K562 (cell line): ENCODE data around the gene YAF2. TPM values are rescaled to one million over a fixed set of nuclear protein-coding genes. Genes with fewer than 3 reads are reported as not detected.

Experiments
- CBX5 ChIP-seq: IDR thresholded peaks from 2 replicates; pipeline ENCODE4 v1.6.1; 2014; ENCODE audit warnings: low read depth, borderline replicate concordance
- DLX4 ChIP-seq: fragments of 250-450 bp; sonication (Bioruptor Pico); IDR thresholded peaks from 2 replicates; pipeline ENCODE4 v1.6.1; 2021; ENCODE audit warnings: mild to moderate bottlenecking
- ELF1 ChIP-seq: fragments of 200-800 bp; sonication (Bioruptor generic); IDR thresholded peaks from 2 replicates; pipeline ENCODE4 v1.6.1; 2016; ENCODE audit warnings: missing genetic modification characterization, missing compliant biosample characterization
- FOXK1 ChIP-seq: sonication (generic); formaldehyde crosslinking; IDR thresholded peaks from 2 replicates; pipeline ENCODE4 v1.8.0; 2022; ENCODE audit warnings: missing genetic modification reagents, mild to moderate bottlenecking, borderline replicate concordance
- FOXP1 ChIP-seq: sonication (generic); formaldehyde crosslinking; IDR thresholded peaks from 2 replicates; pipeline ENCODE4 v1.8.0; 2022; ENCODE audit warnings: mild to moderate bottlenecking, missing genetic modification reagents
- MLX ChIP-seq, 2 experiments: fragments of 450-650 bp in 1 of 2; sonication (generic) in 1 of 2; formaldehyde crosslinking; conservative IDR thresholded peaks; 2 replicates each; pipeline versions ENCODE4 v1.4.0 to v1.8.1; 2020 to 2022; ENCODE audit warnings: mild to moderate bottlenecking in 1 of 2, missing genetic modification reagents in 1 of 2
- NFYB ChIP-seq: IDR thresholded peaks from 2 replicates; pipeline ENCODE4 v1.6.1; 2011; ENCODE audit warnings: mild to moderate bottlenecking, moderate library complexity; ENCODE audit not compliant: insufficient read length; ENCODE audit errors: extremely low read depth
- PCBP1 ChIP-seq: fragments of 200-400 bp; formaldehyde crosslinking; IDR thresholded peaks from 2 replicates; pipeline ENCODE4 v1.6.1; 2018; ENCODE audit warnings: mild to moderate bottlenecking, low read depth, low read length; ENCODE audit not compliant: poor library complexity, severe bottlenecking
- PHB ChIP-seq: fragments of 250-450 bp; sonication (Bioruptor Pico); IDR thresholded peaks from 2 replicates; pipeline ENCODE4 v1.5.0; 2021
- PTRF ChIP-seq: fragments of 450-650 bp; IDR thresholded peaks from 2 replicates; pipeline ENCODE4 v1.6.1; 2016; ENCODE audit warnings: mild to moderate bottlenecking, missing genetic modification characterization, missing compliant biosample characterization
- SMARCC2 ChIP-seq: fragments of 450-650 bp; IDR thresholded peaks from 2 replicates; pipeline ENCODE4 v1.6.1; 2017; ENCODE audit warnings: antibody characterized with exemption, moderate library complexity, mild to moderate bottlenecking, low read depth
- TFAM ChIP-seq: fragments of 250-450 bp; sonication (Bioruptor Pico); conservative IDR thresholded peaks from 2 replicates; pipeline ENCODE4 v1.5.0; 2021; ENCODE audit warnings: mild to moderate bottlenecking, moderate library complexity
- ZFP91 ChIP-seq: sonication (generic); formaldehyde crosslinking; IDR thresholded peaks from 2 replicates; pipeline ENCODE4 v1.8.0; 2022; ENCODE audit warnings: mild to moderate bottlenecking, missing genetic modification reagents
- ZNF407 ChIP-seq: fragments of 450-650 bp; IDR thresholded peaks from 2 replicates; pipeline ENCODE4 v1.6.1; 2016; ENCODE audit warnings: low read depth
- ZNF561 ChIP-seq: fragments of 450-650 bp; formaldehyde crosslinking; conservative IDR thresholded peaks from 2 replicates; pipeline ENCODE4 v1.4.0; 2020; ENCODE audit warnings: mild to moderate bottlenecking, moderate library complexity
- ZNF75A ChIP-seq: fragments of 450-650 bp; formaldehyde crosslinking; IDR thresholded peaks from 2 replicates; pipeline ENCODE4 v1.4.0; 2020; ENCODE audit warnings: mild to moderate bottlenecking
- polyA plus RNA-seq, 8 experiments: library from polyadenylated mRNA; depleted of rRNA in 4 of 8; stranded (reverse) in 5 of 8; unstranded in 3 of 8; fragments of >200 nt; fragmentation: Nextera tagmentation in 2 of 8; fragmentation: Illumina TruSeq in 1 of 8; extraction: Ambion mirVana in 2 of 8; extraction: Trizol in 1 of 8; gene quantifications; 2 replicates each; pipeline versions ENCODE4 v1.2.1 to v1.2.3, GENCODE V29; 2011 to 2014; ENCODE audit warnings: inconsistent platforms in 1 of 8, missing spikeins in 1 of 8
- total RNA-seq, 7 experiments: library from RNA; depleted of rRNA in 6 of 7; stranded (reverse); fragments of >200 nt in 6 of 7; fragmentation: Illumina TruSeq in 2 of 7; extraction: Trizol in 2 of 7; gene quantifications; 2 replicates each; pipeline versions ENCODE4 v1.2.1 to v1.2.3, GENCODE V29; 2011 to 2021; ENCODE audit warnings: low replicate concordance in 1 of 7

Gene YAF2
- total and polyA plus RNA-seq, 9 of the 15 experiments (the other 6 are each of a cell fraction or from before 2014, with no cell fraction given): 10.6 to 26.4 (median 21.3) TPM

GRCh38 chr12:42238240-42239140 lies at the start of gene YAF2 (continued):
- no peak for TF ChIP-seq ZNF407
- TF ChIP-seq ZFP91 (CRISPR knock-in tag): no peak
- no peak for TF ChIP-seq ZNF75A
- TF ChIP-seq FOXP1 (CRISPR knock-in tag): no peak
- no peak for TF ChIP-seq DLX4 (CRISPR knock-in tag)
- TF ChIP-seq NFYB: peak; percentile 60
- peak; percentile 63 for TF ChIP-seq PCBP1
- no peak for TF ChIP-seq MLX (CRISPR knock-in tag; conservative IDR thresholded peaks at IDR 0.05)
- no peak for TF ChIP-seq FOXK1 (CRISPR knock-in tag)
- no peak for TF ChIP-seq PTRF (tag)
- TF ChIP-seq ZNF561 (CRISPR knock-in tag): no peak
- no peak for TF ChIP-seq TFAM (CRISPR knock-in tag)
- no peak for TF ChIP-seq CBX5
- TF ChIP-seq ELF1: no peak
- TF ChIP-seq SMARCC2: no peak
- TF ChIP-seq PHB (CRISPR knock-in tag): no peak
